ENCODE measurements around the gene COG8. TPM values are rescaled to one million over a fixed set of nuclear protein-coding genes. Genes with fewer than 3 reads are reported as not detected.

COG8 gene
- total and polyA plus RNA-seq, 2 experiments from 2014 or later = 21.4 to 79.9 TPM

DNA sequence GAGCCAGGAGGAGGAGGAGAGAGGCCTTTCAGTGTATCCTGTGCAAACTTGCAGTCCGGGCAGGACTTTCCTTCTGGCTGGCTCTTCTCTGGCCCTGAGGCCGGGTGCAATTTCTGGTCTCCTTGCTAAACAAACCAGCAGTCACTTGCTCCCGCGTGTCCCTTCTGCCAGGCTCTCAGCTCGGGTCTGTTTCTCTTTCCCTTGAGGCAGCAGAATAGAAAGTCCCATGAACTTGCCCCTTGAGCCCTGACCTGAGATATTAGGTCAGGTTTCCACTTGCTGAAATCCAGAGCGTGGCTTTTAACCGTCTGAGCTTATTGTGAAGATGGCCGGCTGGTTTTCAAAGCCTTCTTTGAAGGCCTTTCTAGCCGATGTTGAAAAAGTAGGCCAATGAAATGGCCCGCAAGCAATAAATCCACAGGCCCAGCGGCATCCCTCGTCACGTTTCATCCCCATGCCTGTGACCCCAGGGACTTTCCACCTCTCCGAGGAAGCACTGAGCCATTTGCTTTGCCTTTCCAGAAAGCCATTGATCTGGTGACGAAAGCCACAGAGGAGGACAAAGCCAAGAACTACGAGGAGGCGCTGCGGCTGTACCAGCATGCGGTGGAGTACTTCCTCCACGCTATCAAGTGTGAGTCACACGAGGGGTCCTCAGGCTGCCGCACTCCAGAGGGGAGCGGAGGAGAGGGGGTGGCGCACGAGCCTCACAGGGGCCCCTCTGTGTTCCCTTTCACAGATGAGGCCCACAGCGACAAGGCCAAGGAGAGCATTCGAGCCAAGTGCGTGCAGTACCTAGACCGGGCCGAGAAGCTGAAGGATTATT, 23.7 kb downstream of the COG8 start:
- peaks cover 4% of the 10 kb centered on the region; the same call in 1 of the 2 replicates for H3F3A ChIP-seq (replicated peaks; ENCODE audit: low read depth)
- H3K27ac ChIP-seq (ENCODE audit: low read depth) = no peak overlapping the region
- H3K79me2 ChIP-seq (replicated peaks; ENCODE audit: insufficient read depth) = peaks cover 26% of the 10 kb centered on the region
- H3K27ac Mint-ChIP-seq = no peak overlapping the region
- no peak overlapping the region for H3K4me3 Mint-ChIP-seq
- H3K27me3 ChIP-seq (ENCODE audit: insufficient read depth) = no peaks in the 10 kb centered on the region
- DNase-seq (ENCODE audit: low spot score) (no peak), ATAC-seq (no peak)
- H3K36me3 ChIP-seq (ENCODE audit: insufficient read depth) = no peaks in the 10 kb centered on the region; the same call in 1 of the 2 replicates
- H3K4me1 ChIP-seq (ENCODE audit: insufficient read depth) = 0 out of 2 replicates have a peak, but pooled peaks cover 3% of the 10 kb centered on the region
- H3K4me3 ChIP-seq = no peak overlapping the region
- peaks cover 5% of the 10 kb centered on the region for H3K4me1 Mint-ChIP-seq
- H2AFZ ChIP-seq = no peak overlapping the region
- peaks cover 18% of the 10 kb centered on the region for H4K20me1 ChIP-seq (replicated peaks; ENCODE audit: insufficient read depth)
- no peak overlapping the region for H3K4me2 ChIP-seq
- peaks cover 46% of the 10 kb centered on the region for H3K36me3 Mint-ChIP-seq (ENCODE audit: low read depth)
- H3K9me2 ChIP-seq (ENCODE audit: insufficient read depth) = no peaks in the 10 kb centered on the region
- no peak for TF ChIP-seq EZH2phosphoT487 (IDR thresholded peaks at IDR 0.05; ENCODE audit: unreplicated experiment)
- TF ChIP-seq POLR2AphosphoS5 (IDR thresholded peaks at IDR 0.05; ENCODE audit: low read depth) = no peak
- no peak for TF ChIP-seq ZNF462 (CRISPR knock-in tag; IDR thresholded peaks at IDR 0.05)
- TF ChIP-seq ZNF331 (CRISPR knock-in tag; IDR thresholded peaks at IDR 0.05; ENCODE audit: low read depth) = no peak
- TF ChIP-seq EZH2 (IDR thresholded peaks at IDR 0.05; ENCODE audit: low read depth, unreplicated experiment) = no peak
- TF ChIP-seq REST (IDR thresholded peaks at IDR 0.05; ENCODE audit: unreplicated experiment) = no peak
- no peak for TF ChIP-seq NANOG (IDR thresholded peaks at IDR 0.05; ENCODE audit: borderline replicate concordance)
- TF ChIP-seq, protein P1, sequence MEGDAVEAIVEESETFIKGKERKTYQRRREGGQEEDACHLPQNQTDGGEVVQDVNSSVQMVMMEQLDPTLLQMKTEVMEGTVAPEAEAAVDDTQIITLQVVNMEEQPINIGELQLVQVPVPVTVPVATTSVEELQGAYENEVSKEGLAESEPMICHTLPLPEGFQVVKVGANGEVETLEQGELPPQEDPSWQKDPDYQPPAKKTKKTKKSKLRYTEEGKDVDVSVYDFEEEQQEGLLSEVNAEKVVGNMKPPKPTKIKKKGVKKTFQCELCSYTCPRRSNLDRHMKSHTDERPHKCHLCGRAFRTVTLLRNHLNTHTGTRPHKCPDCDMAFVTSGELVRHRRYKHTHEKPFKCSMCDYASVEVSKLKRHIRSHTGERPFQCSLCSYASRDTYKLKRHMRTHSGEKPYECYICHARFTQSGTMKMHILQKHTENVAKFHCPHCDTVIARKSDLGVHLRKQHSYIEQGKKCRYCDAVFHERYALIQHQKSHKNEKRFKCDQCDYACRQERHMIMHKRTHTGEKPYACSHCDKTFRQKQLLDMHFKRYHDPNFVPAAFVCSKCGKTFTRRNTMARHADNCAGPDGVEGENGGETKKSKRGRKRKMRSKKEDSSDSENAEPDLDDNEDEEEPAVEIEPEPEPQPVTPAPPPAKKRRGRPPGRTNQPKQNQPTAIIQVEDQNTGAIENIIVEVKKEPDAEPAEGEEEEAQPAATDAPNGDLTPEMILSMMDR (conservative IDR thresholded peaks at IDR 0.05; ENCODE audit: low read depth in 2 of 2) = no peak
- no peak for TF ChIP-seq STAT1 (IDR thresholded peaks at IDR 0.05; ENCODE audit: unreplicated experiment)
- TF ChIP-seq ZNF114 (CRISPR knock-in tag; IDR thresholded peaks at IDR 0.05) = no peak
- no peaks in the 10 kb centered on the region for H3K9me3 Mint-ChIP-seq
- peaks cover 16% of the 10 kb centered on the region for H3K27me3 Mint-ChIP-seq (ENCODE audit: insufficient read depth, low read depth, poor library complexity)

Measured in GM23338 (cell line).